GM21786 (cell line): ENCODE data around the gene ARSJ.

ENCODE experiments used
- ATAC-seq: cut with Tn5 transposase; IDR thresholded peaks from one replicate; pipeline ENCODE4 v1.9.1; 2021; ENCODE audit not compliant: unreplicated experiment

ARSJ gene

DNA sequence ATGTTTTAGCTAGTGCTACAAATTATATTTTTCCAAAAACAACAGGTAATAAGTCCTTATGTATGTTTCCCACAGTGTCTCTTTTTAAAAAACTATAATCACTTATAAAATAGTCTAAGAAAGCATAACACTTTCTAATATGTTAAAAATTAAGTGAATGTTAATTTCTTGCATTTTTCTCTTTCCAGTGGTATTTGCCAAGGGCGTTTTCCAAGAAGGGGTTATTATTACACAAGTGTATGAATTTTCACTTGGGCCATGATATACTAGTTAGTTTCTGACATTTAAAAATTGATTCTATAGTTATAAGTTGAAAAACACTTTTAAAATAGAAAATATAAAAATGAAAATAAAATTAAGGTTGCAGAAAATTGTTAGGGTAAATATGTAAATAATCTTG lies 74.6 kb downstream of the ARSJ start:
- ATAC-seq, result no peak

DNA sequence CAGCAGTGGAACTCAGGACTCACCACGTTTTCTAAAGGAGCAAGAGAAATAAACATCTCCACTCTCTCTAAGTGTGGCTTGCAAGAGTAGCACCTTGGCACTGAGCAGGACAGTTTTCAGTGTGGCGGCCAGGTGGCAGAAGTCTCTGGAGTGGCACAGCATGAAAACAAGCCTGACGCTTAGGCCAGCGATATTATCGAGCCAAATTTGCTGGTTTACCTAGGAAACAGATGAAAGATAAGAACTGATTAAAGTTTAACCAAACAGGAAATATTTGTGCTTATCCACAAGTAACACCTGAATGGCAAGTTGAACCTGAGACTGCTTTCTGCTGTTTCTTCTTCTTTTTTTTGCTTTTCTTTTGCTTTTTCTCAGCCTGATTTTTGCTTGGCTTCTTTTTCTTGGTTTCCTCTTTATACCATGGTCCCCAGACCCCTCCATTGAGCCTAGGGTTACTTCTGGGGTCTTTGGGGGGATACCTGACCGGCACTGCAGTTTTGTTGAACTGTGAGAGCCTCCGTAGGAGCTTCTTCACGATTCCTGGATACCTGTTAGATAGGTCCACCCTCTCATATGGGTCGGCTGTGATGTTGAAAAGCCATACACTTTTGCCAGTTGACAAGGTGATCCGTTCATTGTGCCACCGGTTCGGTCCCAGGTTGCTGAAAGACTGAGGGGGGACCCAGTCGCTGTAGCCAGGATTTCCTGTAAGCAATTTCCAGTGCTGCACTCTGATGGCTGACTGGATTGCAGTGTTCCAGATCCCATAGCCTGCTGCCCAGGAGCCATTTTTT lies 77.3 kb downstream of the ARSJ start:
- peak; percentile 32 for ATAC-seq

DNA sequence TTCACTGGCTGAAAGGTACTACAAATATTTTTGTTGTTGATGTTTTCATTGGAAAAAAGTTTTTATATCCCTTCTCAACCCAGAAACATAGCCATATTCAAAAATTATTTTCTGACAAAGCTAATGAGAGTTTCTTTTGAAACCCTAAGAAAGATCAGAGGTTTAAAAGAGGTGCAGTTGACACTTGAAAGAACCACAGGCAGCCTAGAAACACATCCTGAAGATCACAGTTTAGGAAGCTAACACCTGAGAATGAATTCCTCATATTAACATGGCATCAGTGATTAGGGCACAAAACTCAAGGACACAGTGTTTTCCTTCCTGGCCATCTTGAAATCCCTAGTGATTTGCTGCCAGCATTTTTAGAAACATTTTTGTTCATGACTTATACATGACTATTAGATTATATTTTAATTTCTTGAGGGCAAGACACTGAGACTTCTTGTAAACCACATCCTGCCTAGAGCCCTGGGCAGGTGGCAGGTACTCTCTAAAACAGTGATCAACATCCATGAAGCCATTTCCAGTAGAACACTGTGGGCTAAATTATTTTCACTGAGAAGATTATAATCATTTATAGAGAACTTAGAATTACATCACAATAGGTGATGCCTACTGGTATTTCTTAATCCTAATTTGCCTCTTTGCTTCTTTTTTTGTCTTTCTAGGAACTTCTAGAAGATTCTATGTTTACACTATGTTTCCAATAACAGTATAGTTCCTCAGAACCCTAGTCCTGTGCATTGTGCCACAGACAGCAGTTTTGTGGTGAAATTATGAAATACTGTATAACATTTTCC lies 80.0 kb downstream of the ARSJ start:
- ATAC-seq, result peak; percentile 97

DNA sequence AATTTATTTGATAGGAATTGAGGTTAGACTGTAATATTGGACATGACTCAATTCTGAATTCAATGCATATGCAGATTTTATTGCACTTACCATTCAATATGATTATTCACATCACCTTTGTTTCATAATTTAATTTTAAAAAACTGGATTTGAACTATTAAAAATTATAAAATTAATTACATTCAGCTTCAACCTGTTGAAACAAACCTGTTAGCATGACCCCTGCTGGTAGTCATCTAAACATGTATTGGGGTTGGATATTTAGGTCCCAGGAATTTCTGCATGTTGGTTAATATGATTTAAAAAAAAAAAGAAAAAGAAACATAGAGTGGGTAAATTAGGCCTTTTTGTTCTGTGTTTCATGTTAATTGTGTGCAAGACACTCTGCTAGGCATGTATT lies 85.9 kb downstream of the ARSJ start:
- ATAC-seq, result no peak

DNA sequence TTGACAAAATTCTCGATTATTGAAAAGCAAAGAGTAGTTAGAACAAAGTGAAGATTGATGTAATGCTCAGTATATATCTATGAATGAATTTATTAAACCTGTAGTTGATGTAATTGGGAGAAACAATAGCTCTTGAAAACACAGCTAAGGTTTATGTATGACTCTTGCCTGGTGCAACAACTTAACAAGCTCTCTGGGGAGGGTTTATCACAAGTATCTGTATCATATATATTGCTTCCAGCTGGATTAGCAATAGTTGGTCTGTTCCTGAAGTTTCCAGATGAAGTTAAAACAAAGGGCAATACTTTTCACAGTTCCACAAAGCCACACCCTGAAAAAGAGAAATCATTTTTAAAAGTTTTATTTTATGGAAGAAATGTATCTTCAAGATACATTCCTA lies 91.4 kb downstream of the ARSJ start:
- no peak for ATAC-seq

DNA sequence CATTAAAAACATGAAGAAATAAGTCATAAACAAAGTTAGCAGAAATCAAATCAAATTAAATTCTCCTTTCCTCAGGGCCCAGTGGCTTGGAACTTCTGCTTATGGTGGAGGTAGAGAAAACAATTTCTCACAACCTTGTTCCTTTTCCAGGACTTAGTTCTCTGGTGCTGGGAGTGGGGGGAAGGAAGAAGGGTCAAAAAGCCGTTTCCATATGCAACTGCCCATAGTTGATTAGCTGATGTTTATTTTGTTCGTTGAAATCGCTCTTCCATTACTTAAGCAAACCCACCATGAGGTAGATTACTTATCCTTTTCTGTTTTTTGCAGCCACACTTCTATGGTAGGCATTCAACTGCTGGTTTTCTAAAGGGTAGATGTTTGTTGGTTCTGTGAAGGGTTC lies 94.2 kb downstream of the ARSJ start:
- ATAC-seq, result no peak

DNA sequence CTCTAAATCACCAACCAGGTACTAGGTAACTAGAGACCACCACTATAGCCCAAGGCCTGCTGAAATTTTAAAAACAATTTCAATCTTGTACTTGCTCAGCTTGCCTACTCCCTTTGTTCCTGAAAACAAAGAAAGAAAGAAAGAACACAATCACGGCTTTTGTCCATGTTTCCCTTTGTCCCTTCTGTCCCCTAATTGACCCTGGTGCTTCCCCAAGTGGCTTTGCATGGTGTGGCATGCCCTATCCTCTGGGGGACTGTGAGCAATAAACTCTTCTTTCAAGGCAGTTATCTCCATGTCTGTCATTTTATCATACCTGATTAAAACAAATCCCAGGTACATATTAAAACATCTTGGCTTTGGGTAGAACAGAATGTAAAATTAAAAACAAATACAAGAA lies 94.8 kb downstream of the ARSJ start:
- no peak for ATAC-seq

DNA sequence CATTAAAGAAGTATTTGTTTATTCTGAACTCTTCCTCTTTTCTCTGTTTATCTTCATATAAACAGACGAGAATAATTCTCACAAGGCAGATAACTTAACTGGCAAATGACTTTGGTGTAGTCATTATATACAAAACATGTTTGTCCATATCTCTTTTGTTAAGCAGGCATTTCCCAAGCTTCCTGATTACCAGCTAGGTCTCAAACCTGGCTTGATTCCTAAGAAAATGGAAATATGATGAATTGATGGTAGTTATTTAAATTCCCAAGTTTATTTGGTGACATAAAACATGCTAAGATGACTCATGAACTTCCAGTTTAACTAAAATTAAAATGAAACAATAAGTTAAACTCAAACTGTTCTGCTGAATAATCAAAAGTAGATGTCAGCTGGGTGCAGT lies 96.8 kb downstream of the ARSJ start:
- ATAC-seq, result no peak

DNA sequence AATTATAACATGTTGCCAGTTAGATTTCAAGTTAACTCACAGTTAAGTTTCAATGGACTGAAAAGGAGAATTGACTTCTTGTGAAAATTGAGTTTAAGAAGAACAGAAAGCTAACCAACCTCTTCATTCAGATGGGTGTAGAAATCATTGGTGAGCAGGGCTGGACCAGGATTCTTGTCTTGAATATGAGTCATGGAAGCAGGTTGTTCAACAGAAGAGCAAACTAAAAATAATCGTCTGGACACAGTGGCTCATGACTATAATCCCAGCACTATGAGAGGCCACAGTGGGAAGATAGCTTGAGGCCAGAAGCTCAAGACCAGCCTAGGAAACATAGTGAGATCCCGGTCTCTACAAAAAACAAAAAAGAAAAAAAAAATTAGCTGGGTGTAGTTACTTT lies 98.2 kb downstream of the ARSJ start:
- no peak for ATAC-seq

DNA sequence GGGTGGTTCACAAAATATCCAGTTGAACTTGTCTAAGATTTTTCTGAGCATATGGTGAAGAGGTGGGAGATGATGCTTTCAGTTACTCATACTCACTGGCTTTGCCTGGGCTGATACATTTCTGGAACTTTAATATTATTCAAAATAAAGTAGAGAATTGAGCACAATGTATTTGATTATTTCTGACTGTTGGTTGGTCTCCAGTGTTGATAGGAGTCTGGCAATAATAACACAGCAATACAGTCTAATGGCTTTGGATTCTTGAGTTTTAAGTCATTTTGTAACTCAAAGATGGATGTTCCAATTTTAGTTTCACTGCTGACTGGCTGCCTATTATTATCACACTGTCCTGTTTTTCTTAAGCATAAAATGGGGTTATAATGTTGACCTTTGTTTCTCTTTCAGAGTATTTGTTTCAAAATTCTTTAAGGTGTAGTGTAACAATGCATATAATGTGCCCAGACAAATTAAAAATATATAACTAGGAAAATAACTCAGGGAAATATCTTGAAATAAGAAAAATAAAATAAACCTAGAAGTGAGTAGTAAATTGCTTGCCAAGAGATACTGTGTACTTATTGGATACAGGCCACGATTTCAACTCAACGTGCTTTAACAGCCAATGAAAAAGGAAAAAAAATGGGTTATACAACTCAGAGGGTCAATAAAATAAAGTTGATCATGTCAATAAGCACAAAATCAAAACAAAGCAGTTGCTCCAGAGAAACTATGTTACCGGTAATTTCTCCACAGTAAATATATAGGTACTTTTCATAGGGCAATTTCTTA lies 99.0 kb downstream of the ARSJ start:
- ATAC-seq, result no peak

DNA sequence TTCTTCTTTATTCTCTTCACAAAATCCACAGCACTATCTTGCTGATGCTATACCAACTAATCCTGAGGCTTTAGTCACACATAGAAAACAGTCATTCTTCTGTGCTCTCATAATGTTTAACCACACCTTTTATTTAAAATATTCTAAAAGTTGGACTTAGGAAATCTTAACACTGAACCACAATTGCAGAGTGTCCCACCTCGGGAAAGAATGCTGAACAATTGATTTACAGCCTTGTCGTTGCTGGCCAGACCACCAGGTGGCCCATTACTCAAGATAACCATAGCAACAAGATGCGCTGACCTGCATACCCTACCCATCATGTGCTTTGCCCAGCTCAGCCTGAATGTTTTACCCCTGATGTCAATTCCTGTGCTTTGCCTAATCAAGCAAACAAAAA lies 100.8 kb downstream of the ARSJ start:
- no peak for ATAC-seq

DNA sequence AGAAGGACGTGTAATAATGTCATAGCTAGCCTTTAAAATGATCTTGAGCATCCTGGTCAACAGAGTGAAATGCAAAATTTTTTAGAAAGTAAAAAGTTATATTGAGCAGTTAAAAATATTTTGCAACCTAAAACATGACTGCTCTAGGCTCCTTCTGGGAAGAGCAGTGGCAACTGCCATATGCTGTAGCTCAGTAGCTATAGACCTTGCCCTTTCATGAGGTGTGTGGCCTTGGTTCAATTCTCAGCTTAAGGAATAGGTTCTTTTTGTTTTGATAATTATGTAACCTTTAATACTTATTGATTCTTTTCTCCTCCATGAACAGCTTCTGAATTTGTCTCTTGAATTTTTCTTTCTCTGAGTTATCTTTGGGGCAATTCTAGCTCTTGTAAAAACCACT lies 105.0 kb downstream of the ARSJ start:
- ATAC-seq, result no peak

DNA sequence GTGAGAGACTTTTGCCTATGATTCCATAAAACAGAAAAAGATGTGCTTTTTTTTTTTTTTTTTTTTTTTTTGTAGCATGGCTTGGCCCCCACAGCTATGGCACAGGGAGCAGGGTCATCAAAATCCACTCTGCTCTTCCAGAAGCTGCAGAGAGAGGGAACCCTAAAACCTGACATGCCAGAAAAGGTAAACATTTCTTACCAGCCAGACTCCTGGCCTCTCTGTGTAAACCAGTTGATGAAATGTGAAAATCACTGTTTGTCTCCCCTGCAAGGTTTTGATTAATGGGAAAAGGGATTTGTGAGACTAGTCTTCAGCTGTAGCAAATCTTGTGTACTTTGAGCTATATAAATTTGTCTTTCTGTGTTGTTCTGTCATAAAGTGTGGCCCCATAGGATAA lies 105.9 kb downstream of the ARSJ start:
- ATAC-seq, result no peak

DNA sequence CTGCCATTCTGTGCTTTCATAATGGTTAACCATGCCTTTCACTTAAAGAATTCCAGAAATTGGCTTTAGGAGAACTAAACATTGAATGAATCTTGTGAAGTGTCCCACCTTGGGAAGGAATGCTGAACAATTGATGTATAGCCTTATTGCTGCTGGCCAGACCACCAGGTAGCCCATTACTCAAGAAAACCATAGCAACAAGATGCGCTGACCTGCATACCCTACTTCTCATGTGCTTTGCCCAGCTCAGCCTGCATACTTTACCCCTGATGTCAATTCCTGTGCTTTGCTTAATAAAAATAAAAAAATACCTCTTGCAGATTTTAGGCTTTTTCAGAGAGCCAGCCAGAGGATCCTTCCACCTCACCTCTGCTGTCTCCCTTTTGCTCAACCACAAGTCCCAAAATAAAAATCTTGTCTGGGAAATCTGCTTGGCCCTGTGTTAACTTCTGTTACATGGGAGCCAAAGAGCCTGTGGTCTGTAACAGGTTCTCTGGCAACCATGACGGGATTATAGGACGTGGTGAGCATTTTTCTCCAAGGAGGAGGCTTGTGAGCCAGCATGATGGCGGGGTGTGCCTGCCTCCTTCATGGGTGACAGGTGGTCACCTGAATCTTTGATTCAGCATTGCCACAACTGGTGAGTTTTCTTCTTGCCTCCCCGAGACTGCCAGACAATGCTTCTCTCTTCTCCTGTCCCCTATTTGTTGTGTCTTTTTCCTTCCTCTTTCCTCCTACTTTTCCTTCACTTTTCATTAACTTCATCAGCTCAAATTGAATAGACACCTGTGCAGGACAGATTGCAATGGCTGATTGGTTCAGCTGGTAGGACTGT lies 106.8 kb downstream of the ARSJ start:
- ATAC-seq, result no peak

DNA sequence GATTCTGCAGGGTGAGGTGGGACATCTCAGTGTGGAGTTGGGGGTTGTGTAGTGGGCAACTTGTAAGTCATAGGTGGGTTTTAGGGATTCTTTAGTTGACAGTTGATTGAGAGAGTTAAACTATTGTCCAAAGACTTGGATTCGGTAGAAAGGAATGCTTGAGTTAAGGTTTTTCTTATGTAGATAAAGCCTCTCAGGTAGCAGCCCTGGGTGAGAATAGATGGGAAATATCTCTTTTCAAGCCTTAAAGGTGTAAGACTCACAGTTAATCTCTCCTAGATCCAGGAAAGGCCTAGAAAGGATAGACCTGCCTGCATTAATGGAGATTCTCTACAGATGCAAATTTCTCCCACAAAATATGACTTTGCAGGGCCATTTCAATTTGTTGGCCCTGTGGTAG lies 108.4 kb downstream of the ARSJ start:
- no peak for ATAC-seq

DNA sequence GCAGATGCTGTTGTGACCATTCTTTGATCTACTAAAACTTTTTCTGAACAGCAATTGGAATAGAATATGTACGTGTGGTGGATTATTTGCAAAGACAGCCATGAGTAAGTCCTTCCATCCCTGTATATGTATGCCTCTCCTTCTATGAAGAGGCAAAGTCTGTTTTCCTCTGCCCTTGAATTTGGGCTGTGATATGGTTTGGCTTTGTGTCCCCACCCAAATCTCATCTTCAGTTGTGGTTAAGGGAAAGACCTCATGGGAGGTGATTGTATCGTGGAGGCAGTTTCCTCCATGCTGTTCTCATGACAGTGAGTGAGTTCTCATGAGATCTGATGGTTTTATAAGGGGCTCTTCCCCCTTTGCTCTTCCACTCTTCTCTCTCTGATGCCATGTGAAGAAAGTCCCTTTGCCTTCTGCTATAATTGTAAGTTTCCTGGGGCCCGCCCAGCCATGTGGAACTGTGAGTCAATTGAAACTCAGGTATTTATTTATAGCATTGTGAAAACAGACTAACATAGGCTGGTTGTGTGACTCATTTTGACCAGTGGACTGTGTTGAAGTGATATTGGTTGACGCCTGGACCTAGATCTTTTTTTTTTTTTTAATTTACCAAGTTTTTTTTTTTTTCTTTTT lies 109.6 kb downstream of the ARSJ start:
- peak; percentile 98 for ATAC-seq

DNA sequence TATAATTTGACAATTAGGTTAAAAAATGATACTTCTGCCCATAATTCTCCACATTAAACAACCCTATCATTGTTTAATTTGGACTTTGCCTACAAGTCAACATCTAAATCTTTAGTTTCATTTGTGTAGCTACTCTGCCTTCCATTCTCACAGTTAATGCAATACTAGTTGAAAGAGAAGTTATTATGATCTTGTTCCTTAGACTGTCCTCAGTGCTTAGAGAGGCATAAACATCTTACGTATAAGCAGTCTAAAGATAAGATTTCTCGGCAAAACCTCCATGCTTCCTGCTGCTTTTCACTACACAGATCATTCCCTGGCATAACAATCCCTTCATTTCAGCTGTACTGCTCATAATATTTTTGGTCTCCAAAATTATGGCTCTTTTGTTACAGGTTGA lies 112.8 kb downstream of the ARSJ start:
- ATAC-seq, result no peak

DNA sequence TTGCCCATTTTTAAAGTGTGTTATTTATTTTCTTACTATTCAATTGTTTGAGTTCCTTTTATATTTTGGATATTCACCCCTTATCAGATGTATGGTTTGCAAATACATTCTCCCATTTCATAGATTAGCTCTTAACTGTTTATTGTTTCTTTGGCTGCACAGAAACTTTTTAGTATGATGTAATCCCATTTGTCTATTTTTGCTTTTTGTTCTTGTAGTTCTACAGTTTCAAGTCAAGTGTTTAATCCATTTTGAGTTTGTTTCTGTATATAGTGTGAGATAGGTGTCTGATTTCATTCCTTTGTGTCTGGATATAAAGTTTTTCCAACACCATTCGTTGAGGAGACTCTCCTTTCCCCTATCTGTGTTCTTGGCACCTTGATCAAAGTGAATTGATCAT lies 120.5 kb downstream of the ARSJ start:
- ATAC-seq, result no peak

DNA sequence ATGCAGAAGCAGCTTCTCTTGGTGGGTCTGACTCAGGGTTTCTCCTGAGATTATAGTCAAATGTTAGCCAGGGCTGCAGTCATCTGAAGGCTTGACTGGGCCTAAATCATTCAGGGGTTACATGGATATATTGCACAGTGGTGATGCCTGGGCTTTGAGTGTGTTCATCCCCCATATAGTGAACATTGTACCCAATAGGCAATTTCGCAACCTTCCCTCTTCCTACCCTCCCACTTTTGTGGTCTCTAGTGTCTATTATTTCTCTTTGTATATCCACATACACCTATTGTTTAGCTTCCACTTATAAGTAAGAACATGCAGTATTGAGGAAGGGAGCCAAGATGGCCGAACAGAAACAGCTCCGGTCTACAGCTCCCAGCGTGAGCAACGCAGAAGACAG lies 127.6 kb downstream of the ARSJ start:
- no peak for ATAC-seq
